SU-DHL-6 (cell line): ENCODE measurements around the gene ADD2.

Experiments
- CTCF ChIP-seq: fragments of 200-600 bp; sonication (generic); IDR thresholded peaks from one replicate; pipeline ENCODE4 v1.5.1; 2017; ENCODE audit warnings: antibody characterized with exemption, mild to moderate bottlenecking, low read length, moderate library complexity; ENCODE audit not compliant: insufficient read depth, poor library complexity, severe bottlenecking
- EZH2phosphoT487 ChIP-seq: fragments of 200-600 bp; sonication (generic), shearing (Covaris generic); conservative IDR thresholded peaks from 2 replicates; pipeline ENCODE4 v1.6.1; 2018; ENCODE audit warnings: mild to moderate bottlenecking, antibody characterized with exemption, low read length, moderate library complexity, mixed read lengths

GRCh38 chr2:70712916-70713315, 55.1 kb downstream of the ADD2 start:
- no peak for TF ChIP-seq CTCF
- no peak for TF ChIP-seq EZH2phosphoT487
